Cardiac muscle cell (in vitro differentiated cells and primary cell): ENCODE data around the gene IGF2. TPM values are rescaled to one million over a fixed set of nuclear protein-coding genes. Genes with fewer than 3 reads are reported as not detected.

Experiments
- polyA plus RNA-seq: library from polyadenylated mRNA; unstranded; fragments of >200 nt; fragmentation: Nextera tagmentation; extraction: Ambion mirVana; gene quantifications from 2 replicates; pipeline ENCODE4 v1.2.1, GENCODE V29; 2016
- total RNA-seq: library from RNA; depleted of rRNA; stranded (reverse); fragments of >200 nt; gene quantifications from 2 replicates; pipeline ENCODE4 v1.2.3, GENCODE V29; 2016

Gene IGF2
- total and polyA plus RNA-seq, 2 experiments from 2014 or later, result 91.4 to 155 TPM

Other genes starting within 250 kb of the IGF2 start
- not detected in 2 replicates for gene PRR33, start 247.5 kb downstream of the IGF2 start, total RNA-seq
- gene PRR33, start 247.5 kb downstream of the IGF2 start, polyA plus RNA-seq, result not detected in 2 replicates
- gene TNNT3, start 219.7 kb downstream of the IGF2 start, total RNA-seq, result 2.5 and 2.7 TPM in 2 replicates
- 0.92 and 3.8 TPM in 2 replicates for gene TNNT3, start 219.7 kb downstream of the IGF2 start, polyA plus RNA-seq
- 127 and 185 TPM in 2 replicates for gene MRPL23, start 192.1 kb downstream of the IGF2 start, total RNA-seq
- 96.9 and 137 TPM in 2 replicates for gene MRPL23, start 192.1 kb downstream of the IGF2 start, polyA plus RNA-seq
- gene H19, start 141.5 kb downstream of the IGF2 start, total RNA-seq, result 262 and 316 TPM in 2 replicates
- gene H19, start 141.5 kb downstream of the IGF2 start, polyA plus RNA-seq, result 27.7 and 44.5 TPM in 2 replicates
- not detected in 2 replicates for gene INS, start 21.8 kb upstream of the IGF2 start, total RNA-seq
- not detected in 2 replicates for gene INS, start 21.8 kb upstream of the IGF2 start, polyA plus RNA-seq
- not detected in 2 replicates for gene TH, start 32.4 kb upstream of the IGF2 start, total RNA-seq
- gene TH, start 32.4 kb upstream of the IGF2 start, polyA plus RNA-seq, result not detected in 2 replicates
- gene ASCL2, start 131.2 kb upstream of the IGF2 start, total RNA-seq, result 0.39 TPM in 1 of 2 replicates, not detected in the other
- gene ASCL2, start 131.2 kb upstream of the IGF2 start, polyA plus RNA-seq, result 0.21 TPM in 1 of 2 replicates, not detected in the other
- 1.3 and 1.8 TPM in 2 replicates for gene C11orf21, start 162.5 kb upstream of the IGF2 start, total RNA-seq
- gene C11orf21, start 162.5 kb upstream of the IGF2 start, polyA plus RNA-seq, result 1.5 and 1.8 TPM in 2 replicates
- gene TSPAN32, start 162.6 kb upstream of the IGF2 start, total RNA-seq, result 22.0 and 22.4 TPM in 2 replicates
- 18.5 and 24.8 TPM in 2 replicates for gene TSPAN32, start 162.6 kb upstream of the IGF2 start, polyA plus RNA-seq
- 212 and 264 TPM in 2 replicates for gene CD81, start 237.9 kb upstream of the IGF2 start, total RNA-seq
- 409 and 444 TPM in 2 replicates for gene CD81, start 237.9 kb upstream of the IGF2 start, polyA plus RNA-seq